HG03139 (cell line): ENCODE measurements around the gene PDE11A.

ENCODE experiments used
- ATAC-seq: cut with Tn5 transposase; IDR thresholded peaks from one replicate; pipeline ENCODE4 v1.9.1; 2021; ENCODE audit not compliant: unreplicated experiment

The PDE11A gene

DNA sequence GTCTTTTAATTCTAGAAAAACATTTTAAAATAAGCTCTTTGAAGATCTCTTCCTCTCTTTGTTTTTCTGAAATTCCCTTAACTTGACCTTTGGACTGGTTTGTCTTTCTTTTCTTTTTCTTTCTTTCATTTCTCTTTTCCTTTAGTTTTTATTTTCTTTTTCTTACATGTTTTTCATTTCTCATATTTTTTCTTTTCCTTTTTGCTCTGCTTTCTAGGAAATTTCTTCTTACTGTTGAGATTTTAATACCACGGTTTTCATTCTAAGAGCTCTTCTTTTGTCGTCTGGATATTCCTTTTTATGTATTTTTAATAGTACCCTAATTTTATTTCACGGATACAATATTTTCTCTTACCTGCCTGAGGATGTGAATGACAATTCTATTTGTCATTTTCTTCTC lies 342.2 kb downstream of the PDE11A start:
- ATAC-seq, result no peak

DNA sequence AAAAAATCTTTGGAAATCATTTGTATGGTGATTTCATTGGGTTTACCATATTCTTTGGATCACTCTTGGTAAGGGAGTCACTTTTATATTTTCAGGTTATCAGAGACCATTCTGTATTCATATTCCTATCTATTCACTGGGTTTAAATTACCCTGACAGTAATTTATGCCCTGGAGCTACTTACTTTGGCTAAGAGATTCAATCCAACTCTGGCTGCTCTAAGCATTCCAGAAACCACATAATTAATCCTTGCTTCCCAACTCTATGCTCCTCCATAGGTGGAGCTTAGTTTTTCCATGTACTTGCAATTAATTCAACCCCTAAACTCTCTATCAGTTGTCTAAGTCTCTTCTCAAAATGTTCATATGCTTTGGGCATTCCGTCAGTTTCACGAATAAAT lies 343.7 kb downstream of the PDE11A start:
- ATAC-seq, result no peak

DNA sequence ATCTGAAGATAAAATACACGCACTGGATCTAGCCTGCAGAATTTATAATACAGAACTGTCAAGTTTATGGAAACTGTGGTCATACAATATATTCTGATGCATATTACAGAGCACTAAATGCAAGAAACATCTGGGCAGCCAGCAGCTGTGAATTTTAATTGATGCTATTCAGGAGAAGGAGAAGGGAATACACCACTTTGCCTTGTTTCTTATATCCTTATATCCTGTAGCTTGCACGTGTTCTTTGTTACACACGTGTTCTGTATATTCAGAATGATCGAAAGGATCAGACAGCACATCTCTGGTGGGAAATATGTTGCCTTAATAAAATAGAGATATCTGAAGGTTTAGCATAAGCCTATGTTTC lies 344.2 kb downstream of the PDE11A start:
- ATAC-seq, result no peak

DNA sequence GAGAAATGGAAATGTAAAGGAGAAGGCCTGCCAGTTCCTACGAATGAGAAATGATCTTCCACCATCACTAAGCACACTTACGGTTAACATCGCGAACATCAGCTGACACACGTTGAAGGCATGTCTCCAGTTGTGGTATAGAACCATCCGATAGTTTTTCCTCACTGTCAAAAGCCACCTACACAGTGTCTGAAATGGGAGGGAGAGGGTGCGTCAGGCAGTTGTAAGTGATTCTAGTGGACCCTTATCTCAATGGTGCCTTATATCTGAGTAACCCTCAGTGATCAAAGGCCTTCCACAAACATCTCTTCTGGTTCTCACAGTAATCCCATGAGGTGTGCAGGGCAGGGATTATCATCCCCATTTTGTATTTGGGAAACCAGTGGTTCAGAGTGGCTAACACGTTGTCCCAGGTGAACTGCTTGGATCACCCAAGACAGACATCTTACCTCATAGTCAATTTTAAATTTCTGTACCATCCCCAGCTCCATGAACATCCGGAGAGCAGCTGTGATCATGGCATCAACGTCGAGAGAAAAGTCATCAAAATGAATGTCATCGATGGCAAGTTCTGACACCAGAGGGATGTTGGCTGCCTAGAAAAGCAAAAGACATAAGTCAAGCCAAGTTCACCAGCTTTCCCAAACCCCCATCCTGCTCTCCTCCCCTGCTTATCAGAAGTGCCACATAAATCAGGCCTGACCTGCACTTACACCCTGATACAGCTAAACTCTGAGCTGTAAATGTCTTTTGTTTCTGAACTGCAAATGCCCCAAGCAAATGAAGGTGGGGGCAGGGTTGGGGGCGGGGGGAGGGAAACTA lies 344.8 kb downstream of the PDE11A start:
- ATAC-seq, result no peak

DNA sequence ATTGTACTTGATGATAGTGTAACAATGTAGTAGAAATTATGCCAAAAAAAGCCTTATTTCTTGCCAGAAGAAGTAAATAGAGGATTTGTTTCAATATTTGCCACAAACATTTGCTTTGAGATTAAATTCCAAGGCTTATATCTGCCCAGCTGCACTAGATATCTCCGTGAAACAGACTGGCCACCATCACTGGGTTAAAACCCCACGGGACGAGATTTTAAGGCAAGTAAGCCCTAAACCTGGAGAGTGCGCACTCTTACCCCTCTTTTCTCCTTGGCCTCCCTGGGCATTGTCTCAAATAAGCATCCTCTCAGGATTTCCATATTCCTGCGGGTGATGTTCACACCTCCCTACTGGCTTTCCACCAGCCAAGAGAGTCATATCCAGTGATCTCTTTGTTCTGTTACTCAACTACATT lies 345.6 kb downstream of the PDE11A start:
- ATAC-seq, result no peak

DNA sequence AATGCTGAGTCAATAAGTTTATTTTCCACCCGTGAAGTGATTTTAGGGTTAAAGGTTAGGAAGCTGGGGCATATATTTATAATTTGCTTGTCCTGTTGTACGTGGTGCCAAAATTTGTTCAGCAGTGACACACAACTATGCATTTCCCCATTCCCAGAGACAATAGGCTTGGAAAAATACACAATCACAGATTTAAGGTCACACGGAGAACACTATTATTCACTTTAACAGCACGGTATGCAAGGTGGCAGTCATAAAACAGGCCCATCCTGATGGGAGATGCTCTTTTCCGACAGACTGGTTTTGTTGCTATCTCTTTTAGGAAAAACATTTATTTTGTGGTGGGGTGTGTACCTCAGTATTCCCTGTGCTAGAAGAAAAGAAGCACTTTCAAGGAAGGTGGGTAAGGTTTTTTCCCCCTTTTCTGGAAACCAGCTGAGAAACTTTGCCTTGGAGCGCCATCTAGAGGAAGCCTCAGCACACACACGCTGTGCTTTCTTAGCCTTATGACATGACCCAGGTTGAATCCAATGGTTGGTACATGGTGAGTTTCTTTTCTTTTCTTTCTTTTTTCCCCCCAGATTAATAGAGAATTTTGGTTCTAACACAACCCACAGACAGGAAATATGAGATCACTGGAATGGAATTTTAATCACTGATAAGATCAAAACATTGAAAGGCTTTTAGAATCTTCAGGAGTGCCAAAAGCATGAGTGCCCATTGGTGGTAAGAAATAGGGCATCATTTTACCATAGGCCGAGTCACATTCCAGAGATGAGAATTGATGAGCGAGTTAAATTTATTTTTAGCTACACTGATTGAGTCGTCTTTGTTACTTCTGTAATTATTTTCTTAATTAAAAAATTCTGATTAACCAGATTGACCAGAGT lies 347.9 kb downstream of the PDE11A start:
- ATAC-seq, result no peak

DNA sequence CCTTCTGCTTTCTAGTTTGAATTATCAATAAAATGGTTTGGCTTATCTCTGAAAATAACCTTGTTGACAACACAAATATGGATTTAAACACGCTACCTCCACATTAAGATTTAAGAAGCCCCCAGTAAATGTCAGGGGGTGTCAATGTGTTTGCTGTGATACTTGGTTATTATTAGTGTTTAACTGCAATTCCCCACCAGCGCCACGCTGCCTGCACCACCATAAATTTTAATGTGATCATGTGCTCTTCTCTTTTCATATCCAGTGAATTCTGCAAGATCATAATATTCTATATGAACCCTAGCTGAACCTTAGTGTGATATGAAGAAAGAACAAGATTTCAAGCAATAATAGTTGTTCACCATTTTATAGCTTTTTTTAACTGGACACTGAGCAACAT lies 349.3 kb downstream of the PDE11A start:
- ATAC-seq, result no peak

DNA sequence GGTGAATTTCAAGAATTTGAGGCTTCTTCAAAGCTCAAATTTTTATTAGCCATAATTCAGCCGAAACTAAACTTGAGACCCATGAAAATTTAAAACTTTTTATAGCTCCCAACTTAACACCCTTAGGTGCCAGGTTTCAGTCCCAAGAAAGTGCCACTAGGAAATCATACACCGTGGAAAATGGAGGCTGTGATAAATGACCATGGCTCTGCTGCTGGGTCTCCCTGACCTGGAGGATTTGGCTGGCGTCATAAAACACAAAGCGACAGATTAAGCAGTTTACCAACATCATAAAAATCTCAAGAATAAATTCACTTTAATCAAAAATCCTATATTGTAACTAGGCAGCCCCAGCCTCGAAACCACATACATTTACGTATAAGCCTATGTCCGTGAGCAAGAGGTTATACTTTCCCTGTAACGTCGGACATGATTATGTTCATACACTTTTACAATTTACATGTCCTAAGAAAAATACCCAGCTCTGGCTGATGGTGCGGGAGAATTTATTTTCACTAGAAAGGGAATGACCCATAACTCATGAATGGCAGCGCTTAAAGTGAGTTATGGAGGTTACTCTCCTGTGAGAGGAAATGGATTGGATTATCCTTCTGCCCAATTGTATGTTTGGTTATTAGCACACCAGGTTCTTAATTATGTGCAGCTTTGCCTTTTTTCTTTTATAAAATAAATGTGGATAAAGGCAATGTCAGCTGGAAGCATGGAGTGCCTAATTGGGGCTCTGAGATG lies 350.6 kb downstream of the PDE11A start:
- no peak for ATAC-seq

DNA sequence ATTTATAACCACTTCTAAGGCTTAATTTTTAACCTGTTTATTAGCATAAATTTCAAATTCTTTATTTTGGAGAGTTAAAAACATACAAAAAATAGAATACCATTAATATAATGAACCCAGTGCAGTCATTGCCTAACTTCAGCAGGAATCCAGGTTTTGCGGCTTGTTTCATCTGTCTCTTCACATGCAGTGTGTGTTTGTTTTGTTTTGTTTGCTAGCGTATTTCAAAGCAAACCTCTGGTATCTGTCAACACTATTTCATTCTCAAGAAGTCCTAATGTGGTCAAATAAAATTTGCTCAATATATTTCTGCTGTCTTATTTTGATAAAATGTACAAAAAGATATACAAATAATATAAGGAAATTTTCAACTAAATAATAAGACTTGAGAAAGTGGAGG lies 351.5 kb downstream of the PDE11A start:
- ATAC-seq, result no peak

DNA sequence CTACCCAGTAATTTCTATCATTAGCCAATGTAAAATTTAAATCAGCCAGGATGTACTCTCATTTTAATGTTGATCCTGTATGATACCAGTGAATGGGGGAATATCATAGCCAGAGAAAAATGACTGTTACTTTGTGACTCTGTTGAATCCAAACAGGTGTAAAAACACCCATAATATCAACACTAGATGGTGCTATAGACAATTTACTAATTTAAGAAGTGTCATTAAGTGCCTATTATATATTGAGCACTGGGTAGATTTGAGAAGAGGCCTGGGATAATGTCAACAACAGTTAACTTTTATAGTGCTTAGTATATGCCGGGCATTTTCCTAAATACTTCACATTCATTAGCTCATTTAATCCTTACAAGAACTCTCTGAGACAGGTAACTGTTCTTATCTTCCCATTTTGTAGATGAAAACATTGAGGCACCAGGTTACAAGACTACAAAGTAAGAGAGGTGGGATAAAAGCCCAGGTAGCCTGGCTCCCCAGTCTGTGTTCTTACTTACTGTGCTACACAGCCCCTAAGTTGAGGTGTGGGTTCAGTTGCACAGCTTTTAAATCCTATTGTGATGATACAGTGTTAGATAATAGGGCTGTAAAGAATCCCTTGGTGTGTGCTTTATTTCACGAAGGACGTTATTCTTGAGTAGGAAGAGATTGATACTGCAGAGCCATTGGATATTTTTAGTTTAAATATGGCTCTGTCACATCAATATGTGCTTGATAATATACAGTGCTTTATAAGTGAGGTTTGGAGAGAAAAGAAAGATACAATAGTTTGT lies 354.6 kb downstream of the PDE11A start:
- ATAC-seq, result no peak

DNA sequence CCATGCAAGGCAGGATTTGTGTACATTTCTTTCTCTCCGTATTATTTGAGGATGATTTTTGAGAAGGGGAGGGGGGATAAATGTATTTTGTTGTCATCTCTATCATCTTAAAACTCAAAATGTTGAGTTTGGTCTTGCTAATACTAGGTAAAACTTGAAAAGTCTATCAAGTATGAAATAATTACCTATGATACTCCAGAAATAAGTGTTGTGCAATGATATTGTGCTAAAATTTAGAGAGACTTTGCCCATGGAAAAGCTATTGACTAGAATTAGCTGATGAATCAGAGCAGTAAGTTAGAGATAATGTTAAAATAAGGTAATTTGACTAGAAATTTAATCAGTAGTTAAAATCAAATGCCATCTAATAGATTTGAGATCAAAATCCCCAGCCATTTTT lies 356.1 kb downstream of the PDE11A start:
- no peak for ATAC-seq

DNA sequence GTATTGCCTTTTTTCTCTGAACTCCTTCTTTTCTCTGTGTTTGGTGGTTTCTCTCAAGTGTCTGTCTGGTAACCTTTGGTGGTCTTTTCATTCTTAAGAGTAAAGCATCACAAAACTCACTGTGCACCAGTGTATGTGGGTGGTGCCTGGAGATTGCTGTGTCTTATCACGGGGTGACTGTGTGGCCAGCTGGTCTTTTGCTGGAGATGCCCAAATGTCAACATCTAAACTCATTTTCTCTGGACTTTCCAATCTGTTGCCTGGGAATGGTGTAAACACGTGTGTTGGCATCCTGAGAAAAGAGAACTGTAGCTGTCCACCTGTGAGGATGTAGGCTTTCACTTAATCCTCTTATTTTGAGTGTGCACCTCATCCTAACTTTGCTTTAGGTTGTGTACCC lies 356.8 kb downstream of the PDE11A start:
- no peak for ATAC-seq

DNA sequence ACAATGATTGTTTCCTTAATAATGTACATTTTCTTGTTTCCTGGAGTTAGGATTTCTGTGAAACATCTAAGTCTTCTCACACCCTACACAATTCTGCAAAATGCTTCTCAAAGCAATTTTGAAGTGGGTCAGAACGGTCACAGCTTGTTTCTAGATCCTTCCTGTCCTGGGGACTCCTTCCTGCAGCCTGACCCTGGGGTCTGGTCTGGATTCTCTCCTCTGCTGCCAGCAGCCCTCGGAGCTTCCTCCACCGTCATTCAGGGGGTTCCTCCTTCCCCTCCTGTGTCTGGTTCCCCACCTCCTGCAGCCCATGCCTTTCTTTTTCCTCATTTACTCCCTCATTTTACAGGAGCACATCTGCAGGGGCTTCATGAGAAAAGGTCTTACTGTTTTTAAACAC lies 357.9 kb downstream of the PDE11A start:
- no peak for ATAC-seq

DNA sequence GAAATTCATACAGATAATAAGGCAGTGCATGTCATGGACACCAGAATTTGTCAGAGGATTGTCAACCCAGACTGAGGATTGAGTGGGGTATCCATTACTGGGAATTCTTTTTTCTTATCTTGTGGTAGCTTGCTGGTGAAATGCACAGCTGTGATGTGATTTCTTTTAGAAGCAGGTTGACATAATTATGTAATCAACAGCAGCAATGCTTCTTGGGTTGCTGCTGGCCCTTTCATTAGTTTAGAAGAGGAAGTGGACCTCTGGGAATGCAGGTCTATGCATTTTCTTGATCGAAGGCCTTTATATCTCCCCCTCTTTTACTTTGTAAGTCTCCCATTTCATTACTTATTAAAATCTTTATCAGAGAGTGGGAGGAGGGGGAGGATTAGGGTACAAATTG lies 360.1 kb downstream of the PDE11A start:
- no peak for ATAC-seq

DNA sequence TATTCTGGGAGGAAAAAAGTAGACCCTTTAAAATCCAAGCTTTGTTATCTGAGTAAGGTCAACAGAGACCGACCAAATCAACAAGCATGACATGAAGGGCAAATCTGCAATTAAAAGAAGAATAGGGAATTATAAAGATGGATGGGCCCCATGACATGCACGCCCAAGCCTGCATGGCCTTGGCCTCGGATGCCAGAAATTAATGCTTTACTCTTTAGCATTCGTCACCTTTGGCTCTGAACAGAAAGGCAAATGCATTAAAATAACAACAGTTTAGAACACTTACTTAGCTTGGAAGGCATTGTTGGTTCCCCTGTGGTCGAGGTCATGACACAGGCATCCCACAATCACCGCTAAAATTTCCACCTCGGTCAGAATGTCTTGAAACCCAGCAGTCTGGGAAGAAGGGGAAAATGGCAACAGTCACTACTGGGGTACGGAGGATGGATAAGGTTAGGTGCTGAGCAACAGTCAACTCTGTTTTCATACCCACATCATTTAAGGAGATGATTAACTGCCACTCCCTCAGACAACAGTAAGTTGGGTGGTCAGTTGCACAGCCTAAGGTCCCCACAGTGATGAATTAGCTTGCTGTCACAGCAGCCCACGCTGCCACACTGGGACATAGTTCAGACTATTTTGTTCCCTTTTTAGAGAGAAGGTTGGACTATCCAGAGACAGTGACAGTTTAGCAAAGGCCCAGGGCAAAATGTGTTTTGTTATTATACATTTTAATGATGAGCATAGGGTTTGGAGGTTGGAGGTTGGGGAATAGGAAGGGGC lies 360.9 kb downstream of the PDE11A start:
- ATAC-seq, result no peak

DNA sequence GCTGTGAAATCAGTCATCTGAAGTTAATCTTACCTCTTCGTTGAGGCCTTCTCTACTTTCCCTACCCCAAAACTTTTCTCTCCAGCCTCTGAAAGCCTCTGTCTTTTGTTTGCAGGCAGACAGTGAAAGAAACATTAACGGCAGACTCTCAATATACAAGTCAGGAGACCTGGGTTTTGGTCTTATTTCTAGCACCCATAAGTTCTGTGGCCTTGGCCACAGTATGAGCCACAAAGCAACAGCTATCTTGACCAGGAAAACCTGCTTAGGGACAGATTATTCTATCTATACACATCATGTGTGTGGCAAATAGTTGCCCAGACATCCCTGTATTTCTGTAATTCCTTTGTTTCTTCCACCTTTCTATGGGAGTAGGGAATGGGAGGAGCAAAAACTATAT lies 361.7 kb downstream of the PDE11A start:
- no peak for ATAC-seq

DNA sequence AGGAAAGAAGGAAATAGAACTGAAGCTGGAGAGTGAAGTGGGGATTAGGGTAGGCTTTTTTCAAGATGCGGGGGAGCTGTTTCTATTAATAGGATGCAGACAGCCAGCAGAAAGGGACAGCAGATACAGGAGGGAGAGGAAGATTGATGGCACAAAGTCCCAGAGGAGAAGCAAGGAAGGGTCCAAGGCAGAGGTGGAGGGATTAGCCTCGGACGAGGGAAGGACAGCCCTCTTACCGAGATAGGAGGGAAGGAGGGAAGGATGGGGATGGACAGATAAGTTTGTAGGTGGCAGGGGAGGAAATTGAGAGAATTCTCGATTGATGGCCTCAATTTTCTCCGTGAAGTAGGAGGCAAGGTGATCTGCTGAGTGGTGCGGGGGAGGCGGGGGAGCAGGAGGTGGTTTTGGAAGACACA lies 362.6 kb downstream of the PDE11A start:
- ATAC-seq, result no peak

DNA sequence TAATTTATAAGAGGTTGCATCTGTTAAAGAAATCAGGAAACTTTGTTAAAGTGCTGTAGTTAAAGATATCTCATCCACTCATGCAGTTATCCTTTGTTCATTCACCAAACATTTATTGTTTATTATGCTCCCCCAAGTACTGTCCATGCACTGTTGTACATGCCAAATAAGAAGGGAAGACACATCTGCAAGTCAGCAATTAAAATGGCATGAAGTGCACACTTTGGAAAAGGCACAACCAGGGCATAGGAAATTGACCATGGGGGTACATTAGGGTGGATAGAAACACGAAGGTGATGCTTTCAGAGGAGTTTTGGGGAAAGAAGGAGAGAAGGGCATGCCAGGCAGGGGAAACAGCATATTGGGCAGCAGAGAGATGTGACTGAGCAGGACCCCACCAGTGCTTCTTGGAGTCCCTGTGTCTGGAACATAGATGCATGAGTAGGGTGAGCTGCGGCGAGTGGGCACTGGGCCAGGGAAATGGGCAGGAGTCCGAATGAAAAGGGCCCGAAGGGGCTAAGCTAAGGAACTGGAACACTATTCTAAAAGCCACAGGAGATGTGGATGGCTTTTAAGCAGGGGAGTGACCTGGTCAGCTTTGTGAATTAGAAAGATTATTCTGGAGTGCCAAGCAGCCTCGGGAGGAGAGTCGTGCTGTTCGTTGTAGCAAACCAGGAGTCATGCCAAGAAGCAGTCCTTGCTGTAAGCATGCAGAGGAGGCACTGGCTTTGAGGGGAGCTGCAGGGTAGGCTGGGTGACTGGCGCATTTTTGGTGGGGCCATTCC lies 363.7 kb downstream of the PDE11A start:
- no peak for ATAC-seq

DNA sequence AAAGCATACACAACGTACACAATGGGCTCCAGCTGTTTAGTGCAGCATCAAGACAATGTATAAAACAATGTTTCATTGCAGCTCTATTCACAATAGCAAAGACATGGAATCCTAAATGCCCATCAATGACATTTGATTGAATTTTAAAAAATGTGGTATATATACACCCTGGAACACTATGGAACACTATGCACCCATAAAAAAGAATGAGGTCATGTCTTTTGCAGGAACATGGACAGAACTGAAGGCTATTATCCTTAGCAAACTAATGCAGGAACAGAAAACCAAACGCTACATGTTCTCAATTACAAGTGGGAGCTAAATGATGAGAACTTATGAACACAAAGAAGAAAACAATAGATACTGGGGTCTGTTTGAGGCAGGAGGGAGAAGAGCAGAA lies 364.5 kb downstream of the PDE11A start:
- ATAC-seq, result no peak
